GM12873 (cell line): ENCODE results near the gene TACC3.

ENCODE experiments used
- TF ChIP-seq, protein P1 (sequence below): IDR thresholded peaks from 2 replicates; pipeline ENCODE4 v1.5.1; 2012; ENCODE audit warnings: low read depth, mild to moderate bottlenecking, moderate library complexity, low read length, control low read depth; ENCODE audit not compliant: insufficient read depth; ENCODE audit errors: missing control alignments

Gene TACC3

DNA sequence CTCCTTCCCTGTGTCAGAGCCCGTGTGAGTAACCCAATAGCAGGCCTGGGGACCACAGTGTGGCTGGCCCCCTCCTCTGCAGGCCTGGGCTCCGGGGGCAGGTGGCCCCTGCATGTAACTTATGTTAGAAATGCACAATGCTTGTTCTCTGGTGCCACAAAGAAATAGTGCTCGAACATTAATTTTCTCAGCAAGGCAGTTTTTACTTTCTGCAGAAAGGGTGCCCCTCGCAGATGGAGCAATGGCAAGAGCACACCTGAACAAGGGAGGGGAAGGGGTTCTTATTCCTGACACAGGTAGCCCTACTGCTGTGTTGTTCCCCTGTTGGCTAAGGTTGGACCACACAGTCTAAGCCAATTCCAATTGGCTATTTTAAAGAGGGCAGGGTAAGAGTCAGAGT is 17.1 kb downstream of the TACC3 start:
- TF ChIP-seq, protein P1, sequence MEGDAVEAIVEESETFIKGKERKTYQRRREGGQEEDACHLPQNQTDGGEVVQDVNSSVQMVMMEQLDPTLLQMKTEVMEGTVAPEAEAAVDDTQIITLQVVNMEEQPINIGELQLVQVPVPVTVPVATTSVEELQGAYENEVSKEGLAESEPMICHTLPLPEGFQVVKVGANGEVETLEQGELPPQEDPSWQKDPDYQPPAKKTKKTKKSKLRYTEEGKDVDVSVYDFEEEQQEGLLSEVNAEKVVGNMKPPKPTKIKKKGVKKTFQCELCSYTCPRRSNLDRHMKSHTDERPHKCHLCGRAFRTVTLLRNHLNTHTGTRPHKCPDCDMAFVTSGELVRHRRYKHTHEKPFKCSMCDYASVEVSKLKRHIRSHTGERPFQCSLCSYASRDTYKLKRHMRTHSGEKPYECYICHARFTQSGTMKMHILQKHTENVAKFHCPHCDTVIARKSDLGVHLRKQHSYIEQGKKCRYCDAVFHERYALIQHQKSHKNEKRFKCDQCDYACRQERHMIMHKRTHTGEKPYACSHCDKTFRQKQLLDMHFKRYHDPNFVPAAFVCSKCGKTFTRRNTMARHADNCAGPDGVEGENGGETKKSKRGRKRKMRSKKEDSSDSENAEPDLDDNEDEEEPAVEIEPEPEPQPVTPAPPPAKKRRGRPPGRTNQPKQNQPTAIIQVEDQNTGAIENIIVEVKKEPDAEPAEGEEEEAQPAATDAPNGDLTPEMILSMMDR: no peak

DNA sequence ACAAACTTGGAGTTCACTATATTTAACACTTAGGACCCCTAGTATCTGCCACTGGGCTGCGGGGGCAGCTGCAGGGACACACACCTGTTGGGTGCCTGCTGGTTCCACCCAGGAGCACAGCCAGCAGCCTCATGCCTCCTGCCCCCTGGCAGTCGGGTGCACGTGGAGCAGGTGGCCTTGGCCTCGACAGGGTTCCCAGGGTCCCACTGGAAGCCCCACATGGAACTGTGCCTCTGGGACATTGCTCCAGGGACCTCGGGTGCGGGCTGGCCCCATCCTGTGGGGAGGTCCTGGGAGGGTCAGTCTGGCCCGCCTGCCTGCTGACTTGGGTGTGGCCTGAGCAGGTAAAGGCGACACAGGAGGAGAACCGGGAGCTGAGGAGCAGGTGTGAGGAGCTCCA is 18.0 kb downstream of the TACC3 start:
- TF ChIP-seq, protein P1: no peak

DNA sequence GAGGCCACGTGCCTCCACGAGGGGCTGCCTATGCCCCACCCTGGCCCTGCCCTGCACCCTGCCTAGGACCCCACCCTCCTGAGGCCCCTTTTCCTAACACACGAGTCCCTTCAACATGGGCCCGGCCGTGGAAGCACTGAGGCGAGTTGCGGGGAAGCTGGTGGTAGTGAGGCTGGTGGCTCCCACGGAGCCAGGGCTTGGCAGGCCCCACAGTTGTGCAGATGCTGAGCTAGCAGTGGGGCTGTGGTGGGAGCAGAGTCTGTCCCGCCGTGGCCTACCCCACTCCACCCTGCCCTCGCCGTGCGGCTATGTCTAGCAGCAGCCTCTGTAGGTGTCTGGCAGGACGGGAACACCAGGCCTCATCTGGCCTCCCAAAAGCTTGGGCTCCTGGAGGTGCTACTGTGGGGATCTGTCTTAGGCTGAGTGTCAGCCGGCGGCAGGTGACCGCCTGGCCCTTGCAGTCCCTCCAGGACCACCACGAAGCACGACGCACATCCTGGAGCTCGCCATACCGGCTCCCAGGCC is 18.8 kb downstream of the TACC3 start:
- TF ChIP-seq, protein P1: no peak

DNA sequence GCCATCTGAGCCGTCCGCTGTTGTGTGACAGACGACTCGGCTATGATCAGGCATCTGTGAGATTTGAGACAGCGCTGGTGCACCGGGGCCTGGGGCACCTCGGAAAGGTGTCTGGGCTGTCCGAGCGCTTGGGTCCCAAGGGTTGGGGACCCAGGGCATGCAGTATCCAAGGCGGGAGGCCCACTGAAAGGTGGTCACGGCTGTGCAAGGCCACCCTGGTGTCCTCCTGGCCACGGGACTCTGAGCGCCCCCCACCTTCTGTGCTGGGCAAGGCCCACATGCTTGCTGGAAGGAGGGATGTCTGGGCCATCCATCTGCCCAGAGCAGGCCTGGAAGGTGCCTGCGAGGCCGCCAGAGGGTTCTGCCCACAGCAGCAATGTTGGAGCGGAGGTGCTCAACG is 19.9 kb downstream of the TACC3 start:
- TF ChIP-seq, protein P1: no peak

DNA sequence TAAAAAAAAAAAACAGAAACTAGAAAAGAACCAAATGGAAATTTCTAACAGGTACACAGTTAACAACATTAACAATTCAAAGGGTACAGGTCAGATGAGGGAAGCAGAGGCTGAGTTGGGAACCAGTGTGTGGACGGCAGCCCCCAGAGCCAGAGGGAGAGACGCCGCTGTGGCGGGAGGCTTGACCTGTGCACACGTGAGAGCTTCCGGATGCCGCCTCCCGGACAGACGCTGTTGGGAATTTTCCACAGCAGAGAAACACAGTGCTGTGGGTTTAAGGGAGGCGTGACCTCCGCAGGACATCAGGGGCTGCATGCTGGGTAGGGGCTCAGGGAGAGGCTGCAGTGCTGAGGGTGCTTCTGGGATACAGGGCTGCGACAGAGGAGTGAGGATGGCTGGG is 22.2 kb downstream of the TACC3 start:
- TF ChIP-seq, protein P1: no peak

DNA sequence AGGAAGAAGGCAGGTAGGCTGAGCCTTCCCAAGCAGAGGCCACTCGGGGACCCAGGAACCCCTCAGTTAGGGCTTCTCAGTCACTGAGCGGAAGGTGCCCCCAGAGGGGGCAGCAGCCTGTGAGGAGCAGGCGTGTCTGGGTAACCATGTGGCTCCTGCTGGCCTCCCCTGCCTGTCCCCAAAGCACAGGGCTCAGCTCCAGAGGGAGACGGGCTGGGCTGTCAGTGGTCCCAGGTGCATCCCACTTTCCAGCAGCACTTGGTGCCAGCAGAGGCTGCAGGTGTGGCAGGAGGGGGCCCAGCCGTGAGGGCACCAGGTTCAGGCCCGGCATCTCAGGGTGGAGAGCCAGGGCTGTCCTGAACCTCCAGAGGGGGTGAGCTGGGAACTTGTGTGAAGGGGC is 22.7 kb downstream of the TACC3 start:
- TF ChIP-seq, protein P1: no peak

DNA sequence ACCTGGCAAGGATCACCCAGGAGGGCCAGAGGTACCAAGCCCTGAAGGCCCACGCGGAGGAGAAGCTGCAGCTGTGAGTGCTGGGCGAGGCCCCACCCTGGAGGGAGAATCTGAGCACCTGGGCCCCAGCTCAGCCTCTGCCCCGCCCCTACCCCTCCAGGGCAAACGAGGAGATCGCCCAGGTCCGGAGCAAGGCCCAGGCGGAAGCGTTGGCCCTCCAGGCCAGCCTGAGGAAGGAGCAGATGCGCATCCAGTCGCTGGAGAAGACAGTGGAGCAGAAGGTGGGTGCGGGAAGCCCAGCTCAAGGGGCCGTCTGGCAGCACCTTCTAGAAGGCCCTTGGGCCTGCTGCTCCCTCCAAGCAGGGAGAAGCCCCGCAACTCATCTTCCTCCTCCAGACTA is 23.2 kb downstream of the TACC3 start:
- TF ChIP-seq, protein P1: no peak
